ENCODE results near the gene GPR150. TPM values are rescaled to one million over a fixed set of nuclear protein-coding genes. Genes with fewer than 3 reads are reported as not detected.

GPR150 gene
- total and polyA plus RNA-seq, 4 donors: 0.23 TPM; not detected in 3

DNA sequence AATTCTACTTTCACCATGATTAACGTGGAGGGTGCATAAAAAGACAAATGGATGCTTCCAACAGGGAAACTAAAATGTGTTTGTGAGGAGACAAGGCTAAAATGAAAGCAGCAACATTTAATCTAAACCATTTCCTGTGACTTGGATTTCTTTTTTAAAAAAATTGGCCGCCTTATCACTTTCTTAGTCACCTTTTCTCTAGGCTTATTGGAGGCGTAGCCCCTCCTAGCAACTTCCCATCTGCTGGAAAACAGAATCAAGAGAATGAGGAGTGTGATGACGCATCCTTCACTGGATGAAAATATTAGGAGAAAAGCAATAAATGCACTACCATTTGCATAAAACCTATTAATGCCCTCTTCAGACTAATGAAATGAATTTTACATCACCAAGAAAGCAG, 791 bp upstream of the GPR150 start:
- Histone ChIP-seq H3K9me3 (ENCODE audit: control insufficient read depth, low read length) (no peaks in the 10 kb centered on the region), H3K4me3 (ENCODE audit: low read length in 2 of 2) (no peak overlapping the region)
- WGBS, 2 donors: 93 to 98% methylated on average over 4 of the region's 4 CpGs

DNA sequence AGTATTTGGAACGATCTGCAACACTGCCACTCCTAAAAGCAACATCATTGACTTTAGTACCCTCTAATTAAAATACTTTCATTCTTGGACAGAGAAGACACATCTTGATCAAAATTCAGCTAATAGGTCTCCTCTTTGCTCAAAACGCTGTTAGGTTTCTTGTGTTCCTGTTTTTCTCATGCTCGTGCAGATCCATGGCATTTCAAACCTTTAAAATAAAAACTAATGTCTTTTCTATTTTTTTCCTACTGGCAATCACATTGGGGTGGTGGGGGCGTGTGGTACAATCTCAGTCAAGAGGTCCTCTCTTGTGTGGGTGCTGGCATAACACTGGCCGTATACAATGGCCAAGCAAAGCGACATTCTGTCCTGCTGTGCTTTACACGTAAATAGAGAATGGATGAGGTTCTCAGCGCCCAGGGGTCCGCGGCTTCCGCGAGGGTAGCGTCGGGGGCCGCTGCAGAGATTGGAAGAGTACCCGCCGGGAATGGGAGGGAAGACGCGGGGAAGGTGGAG, 315 bp upstream of the GPR150 start:
- Histone ChIP-seq H3K27me3 (ENCODE audit: control insufficient read depth in 1 of 2, insufficient read depth in 2 of 2, low read length in 1 of 2) (no peaks in the 10 kb centered on the region), H3K27ac (ENCODE audit: low read depth in 1 of 2, low read length in 2 of 2) (no peak overlapping the region), H3K9me3 (ENCODE audit: control insufficient read depth, low read length) (no peaks in the 10 kb centered on the region), H3K4me1 (ENCODE audit: control insufficient read depth in 1 of 2, insufficient read depth in 2 of 2, low read length in 2 of 2) (no peaks in the 10 kb centered on the region), H3K4me3 (ENCODE audit: low read length in 2 of 2) (peak overlapping the region in 1 of 2 donors; percentile 50), H3K36me3 (ENCODE audit: control insufficient read depth in 1 of 2, insufficient read depth in 2 of 2, low read length in 1 of 2) (no peaks in the 10 kb centered on the region)
- peak; percentile 37 for ATAC-seq (ENCODE audit: low FRiP score)
- DNase-seq: no peak
- WGBS, 2 donors: 14% methylated on average over 19 of the region's 19 CpGs
- intact Hi-C loops (cut with DNase I): no loop called here

More for the DNA sequence above, 791 bp upstream of the GPR150 start:
- Histone ChIP-seq H3K27me3 (ENCODE audit: control insufficient read depth in 1 of 2, insufficient read depth in 2 of 2, low read length in 1 of 2) (no peaks in the 10 kb centered on the region), H3K27ac (ENCODE audit: low read depth in 1 of 2, low read length in 2 of 2) (no peak overlapping the region), H3K36me3 (ENCODE audit: control insufficient read depth in 1 of 2, insufficient read depth in 2 of 2, low read length in 1 of 2) (no peaks in the 10 kb centered on the region), H3K4me1 (ENCODE audit: control insufficient read depth in 1 of 2, insufficient read depth in 2 of 2, low read length in 2 of 2) (no peaks in the 10 kb centered on the region)
- no peak for DNase-seq
- intact Hi-C loops (cut with DNase I): no loop called here
- no peak for ATAC-seq (ENCODE audit: low FRiP score)

DNA sequence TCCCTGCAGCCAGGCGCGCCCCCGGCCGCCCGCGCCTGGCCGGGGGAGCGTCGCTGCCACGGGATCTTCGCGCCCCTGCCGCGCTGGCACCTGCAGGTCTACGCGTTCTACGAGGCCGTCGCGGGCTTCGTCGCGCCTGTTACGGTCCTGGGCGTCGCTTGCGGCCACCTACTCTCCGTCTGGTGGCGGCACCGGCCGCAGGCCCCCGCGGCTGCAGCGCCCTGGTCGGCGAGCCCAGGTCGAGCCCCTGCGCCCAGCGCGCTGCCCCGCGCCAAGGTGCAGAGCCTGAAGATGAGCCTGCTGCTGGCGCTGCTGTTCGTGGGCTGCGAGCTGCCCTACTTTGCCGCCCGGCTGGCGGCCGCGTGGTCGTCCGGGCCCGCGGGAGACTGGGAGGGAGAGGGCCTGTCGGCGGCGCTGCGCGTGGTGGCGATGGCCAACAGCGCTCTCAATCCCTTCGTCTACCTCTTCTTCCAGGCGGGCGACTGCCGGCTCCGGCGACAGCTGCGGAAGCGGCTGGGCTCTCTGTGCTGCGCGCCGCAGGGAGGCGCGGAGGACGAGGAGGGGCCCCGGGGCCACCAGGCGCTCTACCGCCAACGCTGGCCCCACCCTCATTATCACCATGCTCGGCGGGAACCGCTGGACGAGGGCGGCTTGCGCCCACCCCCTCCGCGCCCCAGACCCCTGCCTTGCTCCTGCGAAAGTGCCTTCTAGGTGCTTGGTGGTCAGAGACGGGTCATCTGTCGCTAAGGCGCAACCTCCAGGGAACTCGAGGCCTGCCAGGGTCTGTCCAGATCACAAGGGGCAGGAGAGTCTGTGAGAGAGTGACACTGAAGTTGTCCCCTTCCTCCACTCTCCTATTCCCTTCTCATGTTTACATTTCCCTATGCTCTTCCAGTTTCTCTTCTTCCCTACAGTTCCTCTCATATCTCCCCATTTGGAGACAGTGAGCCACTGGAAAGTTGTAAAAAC, 1.3 kb downstream of the GPR150 start:
- no peak overlapping the region for H3K27ac ChIP-seq (ENCODE audit: low read depth in 1 of 2, low read length in 2 of 2)
- peak; percentile 65 for ATAC-seq (ENCODE audit: low FRiP score)
- intact Hi-C loops (cut with DNase I): no loop called here
- H3K4me3 ChIP-seq (ENCODE audit: low read length in 2 of 2): peak overlapping the region; percentile 42 to 50
- WGBS, 2 donors: 3 to 4% methylated on average over 84 to 92 of the region's 92 CpGs
- no peaks in the 10 kb centered on the region for H3K4me1 ChIP-seq (ENCODE audit: control insufficient read depth in 1 of 2, insufficient read depth in 2 of 2, low read length in 2 of 2)
- DNase-seq: peak; percentile 52 to 81
- H3K9me3 ChIP-seq (ENCODE audit: control insufficient read depth, low read length): no peaks in the 10 kb centered on the region
- H3K36me3 ChIP-seq (ENCODE audit: control insufficient read depth in 1 of 2, insufficient read depth in 2 of 2, low read length in 1 of 2): no peaks in the 10 kb centered on the region
- H3K27me3 ChIP-seq (ENCODE audit: control insufficient read depth in 1 of 2, insufficient read depth in 2 of 2, low read length in 1 of 2): no peaks in the 10 kb centered on the region

DNA sequence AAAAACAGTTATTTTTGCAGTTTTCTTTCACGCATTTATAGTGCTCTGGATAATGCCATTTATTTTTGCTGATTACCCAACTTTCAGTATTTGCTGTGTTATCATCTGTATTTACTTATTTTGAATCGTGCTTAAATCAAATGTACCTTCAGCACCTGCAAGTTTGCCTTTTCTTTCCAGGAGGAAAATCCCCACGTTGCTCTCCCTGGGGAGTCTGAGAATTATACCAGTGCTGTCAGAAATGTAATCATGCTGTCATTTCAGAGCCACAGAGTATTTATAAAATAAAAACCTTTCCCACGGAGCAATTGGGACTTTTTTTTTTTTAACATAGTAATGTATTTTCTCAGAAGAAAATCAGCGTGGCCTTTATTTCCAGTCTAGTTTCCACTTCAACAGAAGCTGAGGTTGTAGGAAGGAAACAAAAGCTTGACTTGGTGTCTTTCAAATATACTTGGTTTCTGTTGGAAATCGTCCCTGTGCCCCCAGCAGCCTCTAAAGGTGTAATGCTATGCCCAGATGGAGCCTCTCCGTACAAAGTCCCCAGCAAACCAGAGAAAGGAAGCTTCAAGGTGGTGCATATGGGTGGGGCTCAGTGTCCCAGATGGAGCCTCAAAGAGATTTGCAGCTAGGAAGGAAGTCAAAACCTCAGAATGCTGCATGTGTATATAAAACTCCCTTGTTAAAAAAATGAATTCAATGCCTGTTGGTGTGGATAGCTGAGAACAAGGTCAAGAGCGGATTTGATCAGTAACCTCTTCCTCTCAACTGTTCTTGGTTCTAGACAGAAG, 2.1 kb downstream of the GPR150 start:
- 60 to 61% methylated on average over 8 of the region's 8 CpGs for WGBS, 2 donors
- intact Hi-C loops (cut with DNase I): no loop called here
- Histone ChIP-seq H3K27ac (ENCODE audit: low read depth in 1 of 2, low read length in 2 of 2) (no peak overlapping the region), H3K27me3 (ENCODE audit: control insufficient read depth in 1 of 2, insufficient read depth in 2 of 2, low read length in 1 of 2) (no peaks in the 10 kb centered on the region), H3K4me1 (ENCODE audit: control insufficient read depth in 1 of 2, insufficient read depth in 2 of 2, low read length in 2 of 2) (no peaks in the 10 kb centered on the region), H3K9me3 (ENCODE audit: control insufficient read depth, low read length) (no peaks in the 10 kb centered on the region), H3K36me3 (ENCODE audit: control insufficient read depth in 1 of 2, insufficient read depth in 2 of 2, low read length in 1 of 2) (no peaks in the 10 kb centered on the region), H3K4me3 (ENCODE audit: low read length in 2 of 2) (no peak overlapping the region)
- no peak for ATAC-seq (ENCODE audit: low FRiP score)
- no peak for DNase-seq

DNA sequence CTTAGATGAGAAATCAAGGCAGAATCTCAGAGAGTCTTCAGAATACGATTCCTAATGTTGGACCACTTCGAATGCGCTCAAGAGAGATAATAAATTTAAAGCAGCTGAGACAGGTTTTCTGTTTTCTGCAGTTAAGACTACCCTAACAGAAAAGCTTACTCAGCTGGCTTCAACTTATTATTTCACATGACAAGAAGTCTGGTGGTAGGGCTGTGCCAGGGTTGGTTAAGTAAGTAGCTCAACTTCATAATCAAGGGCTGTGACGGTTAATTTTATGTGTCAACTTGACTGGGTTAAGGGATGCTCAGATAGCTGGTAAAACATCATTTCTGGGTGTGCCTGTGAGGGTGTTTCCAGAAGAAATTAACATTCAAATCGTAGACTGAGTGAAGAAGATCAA, 3.8 kb downstream of the GPR150 start:
- ATAC-seq (ENCODE audit: low FRiP score): no peak
- Histone ChIP-seq H3K36me3 (ENCODE audit: control insufficient read depth in 1 of 2, insufficient read depth in 2 of 2, low read length in 1 of 2) (no peaks in the 10 kb centered on the region), H3K27me3 (ENCODE audit: control insufficient read depth in 1 of 2, insufficient read depth in 2 of 2, low read length in 1 of 2) (no peaks in the 10 kb centered on the region), H3K27ac (ENCODE audit: low read depth in 1 of 2, low read length in 2 of 2) (no peak overlapping the region), H3K9me3 (ENCODE audit: control insufficient read depth, low read length) (no peaks in the 10 kb centered on the region), H3K4me1 (ENCODE audit: control insufficient read depth in 1 of 2, insufficient read depth in 2 of 2, low read length in 2 of 2) (no peaks in the 10 kb centered on the region), H3K4me3 (ENCODE audit: low read length in 2 of 2) (no peak overlapping the region)
- DNase-seq: no peak
- WGBS, 2 donors: 96 to 97% methylated on average over 5 of the region's 5 CpGs
- intact Hi-C loops (cut with DNase I): no loop called here

DNA sequence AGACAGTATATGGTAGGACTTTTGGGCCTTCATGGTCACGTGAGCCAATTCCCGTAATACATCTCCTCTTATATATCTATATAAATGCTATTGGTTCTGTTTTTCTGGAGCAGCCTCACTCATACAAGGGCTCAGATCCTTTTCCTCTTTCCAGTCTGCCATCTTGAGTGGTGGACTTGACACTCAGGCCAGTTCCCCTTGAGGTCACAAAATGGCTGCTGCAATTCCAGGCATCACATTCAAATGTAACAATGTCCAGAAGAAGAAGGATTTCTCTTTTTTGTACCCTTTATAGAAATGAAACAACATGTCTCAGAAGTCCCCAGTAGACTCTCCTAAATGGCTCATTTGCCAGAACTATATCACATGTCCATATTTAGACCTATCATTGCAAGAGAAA, 4.5 kb downstream of the GPR150 start:
- Histone ChIP-seq H3K4me1 (ENCODE audit: control insufficient read depth in 1 of 2, insufficient read depth in 2 of 2, low read length in 2 of 2) (no peaks in the 10 kb centered on the region), H3K4me3 (ENCODE audit: low read length in 2 of 2) (no peak overlapping the region), H3K9me3 (ENCODE audit: control insufficient read depth, low read length) (no peaks in the 10 kb centered on the region), H3K27me3 (ENCODE audit: control insufficient read depth in 1 of 2, insufficient read depth in 2 of 2, low read length in 1 of 2) (no peaks in the 10 kb centered on the region), H3K27ac (ENCODE audit: low read depth in 1 of 2, low read length in 2 of 2) (no peak overlapping the region), H3K36me3 (ENCODE audit: control insufficient read depth in 1 of 2, insufficient read depth in 2 of 2, low read length in 1 of 2) (no peaks in the 10 kb centered on the region)
- no peak for ATAC-seq (ENCODE audit: low FRiP score)
- WGBS, 2 donors: 97 to 98% methylated on average over 2 of the region's 2 CpGs
- intact Hi-C loops (cut with DNase I): no loop called here
- DNase-seq: no peak

DNA sequence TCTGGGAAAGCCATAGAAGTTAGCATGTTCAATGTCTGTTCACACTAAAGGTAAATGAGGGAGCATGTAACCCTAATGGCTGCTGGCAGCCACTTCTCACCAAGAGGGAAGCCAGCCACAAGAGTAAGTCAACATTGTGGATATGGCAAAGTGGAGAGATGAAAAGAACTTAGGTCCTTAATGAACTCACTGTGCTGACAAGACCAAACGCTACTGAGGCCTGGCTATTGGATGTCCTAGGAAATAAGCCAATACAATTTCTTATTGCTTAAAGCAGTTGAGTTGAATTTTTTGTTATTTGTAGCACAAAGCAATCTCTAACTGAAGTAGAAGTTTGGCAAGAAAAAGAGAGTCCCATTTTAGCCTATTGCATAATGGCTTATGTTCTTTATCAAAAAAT, 6.8 kb downstream of the GPR150 start:
- H3K36me3 ChIP-seq (ENCODE audit: control insufficient read depth in 1 of 2, insufficient read depth in 2 of 2, low read length in 1 of 2): no peaks in the 10 kb centered on the region
- intact Hi-C loops (cut with DNase I): no loop called here
- no peaks in the 10 kb centered on the region for H3K27me3 ChIP-seq (ENCODE audit: control insufficient read depth in 1 of 2, insufficient read depth in 2 of 2, low read length in 1 of 2)
- no peak for DNase-seq
- H3K27ac ChIP-seq (ENCODE audit: low read depth in 1 of 2, low read length in 2 of 2): peak overlapping the region in 1 of 2 donors; percentile 10
- no peak overlapping the region for H3K4me3 ChIP-seq (ENCODE audit: low read length in 2 of 2)
- peak; percentile 40 for ATAC-seq (ENCODE audit: low FRiP score)
- 4 to 9% methylated on average over 1 of the region's 1 CpG for WGBS, 2 donors
- H3K4me1 ChIP-seq (ENCODE audit: control insufficient read depth in 1 of 2, insufficient read depth in 2 of 2, low read length in 2 of 2): no peaks in the 10 kb centered on the region
- H3K9me3 ChIP-seq (ENCODE audit: control insufficient read depth, low read length): no peaks in the 10 kb centered on the region

DNA sequence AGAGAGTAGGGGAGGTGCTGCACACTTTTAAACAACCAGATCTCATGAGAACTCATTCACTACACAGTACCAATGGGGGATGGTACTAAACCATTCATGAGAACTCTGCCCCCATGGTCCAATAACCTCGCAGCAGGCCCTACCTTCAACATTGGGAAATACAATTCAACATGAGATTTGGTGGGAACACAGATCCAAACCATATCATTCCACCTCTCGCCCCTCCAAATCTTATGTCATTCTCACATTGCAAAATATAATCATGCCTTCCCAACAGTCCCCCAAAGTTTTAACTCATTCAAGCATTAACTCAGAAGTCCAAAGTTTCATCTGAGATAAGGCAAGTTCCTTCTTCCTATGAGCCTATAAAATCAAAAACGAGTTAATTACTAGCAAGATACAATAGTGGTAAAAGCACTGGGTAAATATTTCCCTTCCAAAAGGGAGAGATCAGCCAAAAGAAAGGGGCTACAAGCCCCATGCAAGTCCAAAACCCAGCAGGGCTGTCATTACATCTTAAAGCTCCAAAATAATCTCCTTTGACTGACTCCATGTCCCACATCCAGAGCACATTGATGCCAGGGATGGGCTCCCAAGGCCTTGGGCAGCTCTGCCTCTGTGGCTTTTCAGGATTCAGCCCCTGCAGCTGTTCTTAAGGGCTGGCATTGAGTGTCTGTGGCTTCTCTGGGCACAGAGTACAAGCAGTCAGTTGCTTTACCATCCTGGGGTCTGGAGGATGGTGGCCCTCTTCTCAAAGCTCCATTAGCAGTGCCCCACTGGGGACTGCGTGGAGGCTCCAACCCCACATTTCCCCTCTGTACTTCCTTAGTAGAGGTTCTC, 8.3 kb downstream of the GPR150 start:
- no peaks in the 10 kb centered on the region for H3K36me3 ChIP-seq (ENCODE audit: control insufficient read depth in 1 of 2, insufficient read depth in 2 of 2, low read length in 1 of 2)
- DNase-seq (no peak), ATAC-seq (ENCODE audit: low FRiP score) (no peak)
- no peak overlapping the region for H3K4me3 ChIP-seq (ENCODE audit: low read length in 2 of 2)
- H3K27me3 ChIP-seq (ENCODE audit: control insufficient read depth in 1 of 2, insufficient read depth in 2 of 2, low read length in 1 of 2): no peaks in the 10 kb centered on the region
- H3K4me1 ChIP-seq (ENCODE audit: control insufficient read depth in 1 of 2, insufficient read depth in 2 of 2, low read length in 2 of 2): no peaks in the 10 kb centered on the region
- WGBS, 2 donors: 94% methylated on average over 4 of the region's 4 CpGs
- no peak overlapping the region for H3K27ac ChIP-seq (ENCODE audit: low read depth in 1 of 2, low read length in 2 of 2)
- no peaks in the 10 kb centered on the region for H3K9me3 ChIP-seq (ENCODE audit: control insufficient read depth, low read length)
- intact Hi-C loops (cut with DNase I): no loop called here

Data from aorta (tissue), 5 donors.